Left ventricle myocardium inferior (tissue), 1 donor: Measurements from ENCODE around the gene MAGI2. TPM values are rescaled to one million over a fixed set of nuclear protein-coding genes. Genes with fewer than 3 reads are reported as not detected.

Source experiments
- DNase-seq: peaks from one replicate; pipeline ENCODE4 v3.0.0-alpha.2; 2020
- H3K27ac ChIP-seq: fragments of 200-600 bp; replicated peaks from 2 replicates; pipeline ENCODE4 v1.8.0; 2021
- H3K27me3 ChIP-seq: fragments of 200-600 bp; 2 replicates; pipeline ENCODE4 v1.8.0; 2021; ENCODE audit warnings: low read depth
- H3K36me3 ChIP-seq: fragments of 200-600 bp; 2 replicates; pipeline ENCODE4 v1.8.0; 2021
- H3K4me1 ChIP-seq: fragments of 200-600 bp; 2 replicates; pipeline ENCODE4 v1.8.0; 2021
- H3K4me3 ChIP-seq: fragments of 200-600 bp; 2 replicates; pipeline ENCODE4 v1.8.0; 2021; ENCODE audit warnings: mild to moderate bottlenecking, moderate library complexity
- H3K9me3 ChIP-seq: fragments of 200-600 bp; replicated peaks from 2 replicates; pipeline ENCODE4 v1.8.0; 2021
- CTCF ChIP-seq: fragments of 200-600 bp; IDR thresholded peaks from 2 replicates; pipeline ENCODE4 v1.8.0; 2021; ENCODE audit warnings: antibody characterized with exemption, mild to moderate bottlenecking, borderline replicate concordance
- intact Hi-C: fragments of 100-400 bp; cut with micrococcal nuclease; formaldehyde crosslinking; loops from one replicate; pipeline ENCODE4 v1.11.0; 2022
- total RNA-seq: library from RNA; stranded (reverse); fragmentation: NEBNext Ultra II Directional; extraction: Animal tissue kit (Norgen Biotek cat#: 25700); gene quantifications from one replicate; pipeline ENCODE4 v1.2.1, GENCODE V29; 2021
- donor health status: DM: no; HTN: yes; CAD: no; lungs with severe emphysema.

MAGI2 gene
- total RNA-seq, 1 donor from 2014 or later = 4.5 TPM

GRCh38 chr7:78609281-78609680 lies 844.2 kb downstream of the MAGI2 start:
- TF ChIP-seq CTCF = no peak
- intact Hi-C loops = no loop called here
- Histone ChIP-seq H3K36me3 (no peaks in the 10 kb centered on the region), H3K9me3 (no peaks in the 10 kb centered on the region), H3K4me3 (no peak overlapping the region), H3K27ac (no peak overlapping the region), H3K4me1 (no peaks in the 10 kb centered on the region), H3K27me3 (no peaks in the 10 kb centered on the region)
- DNase-seq = no peak

- no peak overlapping the region for H3K27ac ChIP-seq
- H3K4me3 ChIP-seq = no peak overlapping the region
- intact Hi-C loops = no loop called here
- TF ChIP-seq CTCF = no peak
- no peak for DNase-seq
- no peaks in the 10 kb centered on the region for H3K4me1 ChIP-seq
- H3K9me3 ChIP-seq = no peaks in the 10 kb centered on the region
- no peaks in the 10 kb centered on the region for H3K27me3 ChIP-seq
- no peaks in the 10 kb centered on the region for H3K36me3 ChIP-seq
Measured at GRCh38 chr7:78607099-78607498, 846.4 kb downstream of the MAGI2 start.

GRCh38 chr7:78605119-78605518 lies 848.3 kb downstream of the MAGI2 start:
- TF ChIP-seq CTCF = no peak
- no peak overlapping the region for H3K4me3 ChIP-seq
- no peaks in the 10 kb centered on the region for H3K36me3 ChIP-seq
- no peak for DNase-seq
- intact Hi-C loops = no loop called here
- no peaks in the 10 kb centered on the region for H3K4me1 ChIP-seq
- no peaks in the 10 kb centered on the region for H3K9me3 ChIP-seq
- no peak overlapping the region for H3K27ac ChIP-seq
- H3K27me3 ChIP-seq = no peaks in the 10 kb centered on the region

- intact Hi-C loops = no loop called here
- Histone ChIP-seq H3K36me3 (no peaks in the 10 kb centered on the region), H3K27me3 (no peaks in the 10 kb centered on the region)
Measured at GRCh38 chr7:78601728-78602127, 851.7 kb downstream of the MAGI2 start.

GRCh38 chr7:78594156-78594555 lies 859.3 kb downstream of the MAGI2 start:
- Histone ChIP-seq H3K27ac (no peak overlapping the region), H3K36me3 (no peaks in the 10 kb centered on the region), H3K4me3 (no peak overlapping the region), H3K4me1 (no peaks in the 10 kb centered on the region), H3K27me3 (no peaks in the 10 kb centered on the region), H3K9me3 (no peaks in the 10 kb centered on the region)
- DNase-seq = no peak
- intact Hi-C loops = no loop called here
- TF ChIP-seq CTCF = no peak

More at GRCh38 chr7:78601728-78602127, 851.7 kb downstream of the MAGI2 start:
- Histone ChIP-seq H3K9me3 (no peaks in the 10 kb centered on the region), H3K4me1 (no peaks in the 10 kb centered on the region), H3K27ac (no peak overlapping the region), H3K4me3 (no peak overlapping the region)
- no peak for DNase-seq
- no peak for TF ChIP-seq CTCF

GRCh38 chr7:78588393-78588792 lies 865.1 kb downstream of the MAGI2 start:
- no peaks in the 10 kb centered on the region for H3K36me3 ChIP-seq
- H3K9me3 ChIP-seq = no peaks in the 10 kb centered on the region
- no peaks in the 10 kb centered on the region for H3K4me1 ChIP-seq
- no peak overlapping the region for H3K4me3 ChIP-seq
- intact Hi-C loops = no loop called here
- no peak overlapping the region for H3K27ac ChIP-seq
- TF ChIP-seq CTCF = no peak
- no peaks in the 10 kb centered on the region for H3K27me3 ChIP-seq
- DNase-seq = no peak
